Measurements from ENCODE around the gene CTNND2.

CTNND2 gene

GRCh38 chr5:11514705-11515432, 389.4 kb downstream of the CTNND2 start:
- no peak overlapping the region for H3K27ac ChIP-seq
- TF ChIP-seq ZFX (IDR thresholded peaks at IDR 0.05) (no peak), CTCF (conservative IDR thresholded peaks at IDR 0.05) (no peak)

GRCh38 chr5:11511878-11512277, 392.4 kb downstream of the CTNND2 start:
- H3K27ac ChIP-seq = no peak overlapping the region
- TF ChIP-seq ZFX (IDR thresholded peaks at IDR 0.05) (no peak), CTCF (conservative IDR thresholded peaks at IDR 0.05) (no peak)

GRCh38 chr5:11510889-11511288, 393.4 kb downstream of the CTNND2 start:
- no peak for TF ChIP-seq CTCF (conservative IDR thresholded peaks at IDR 0.05)
- no peak for TF ChIP-seq ZFX (IDR thresholded peaks at IDR 0.05)
- H3K27ac ChIP-seq = no peak overlapping the region

- no peak overlapping the region for H3K27ac ChIP-seq
- TF ChIP-seq CTCF (conservative IDR thresholded peaks at IDR 0.05) (no peak), ZFX (IDR thresholded peaks at IDR 0.05) (no peak)
Measured at GRCh38 chr5:11509793-11510192, 394.5 kb downstream of the CTNND2 start.

DNA sequence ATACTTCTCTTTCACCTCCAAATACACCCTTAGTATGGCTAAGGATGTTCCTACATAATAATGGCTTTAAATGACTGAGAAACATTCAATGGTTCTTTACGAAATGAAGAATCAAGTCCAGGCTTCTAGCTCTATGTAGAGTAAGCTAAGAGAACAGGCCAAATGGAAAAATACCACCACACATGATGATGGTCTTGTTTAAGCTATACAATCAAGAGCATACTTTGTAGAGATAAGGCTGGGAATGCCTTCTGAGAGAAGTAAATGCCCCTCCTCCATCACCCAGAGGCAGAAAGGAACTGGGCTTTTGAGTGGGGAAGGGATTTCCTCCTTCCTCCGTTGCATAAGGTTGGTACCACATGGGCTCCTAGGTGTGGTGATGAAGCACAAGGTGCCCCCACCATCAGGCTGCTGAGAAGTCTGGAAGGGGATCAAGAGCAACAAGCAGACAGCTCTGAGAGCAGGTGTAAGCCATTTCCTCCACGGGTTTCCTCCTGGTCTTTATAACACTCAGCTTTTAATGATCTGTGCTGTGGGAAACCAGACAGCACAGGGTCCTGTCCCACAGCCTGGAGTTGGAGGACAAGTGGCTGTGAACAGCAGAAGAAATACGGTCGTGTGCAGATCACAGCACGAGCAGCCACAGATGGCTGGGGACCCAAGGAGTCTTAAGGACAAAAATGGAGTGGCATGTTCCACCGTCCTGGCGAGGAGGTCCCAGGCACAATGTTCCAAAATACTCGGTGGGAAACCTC, 396.9 kb downstream of the CTNND2 start:
- TF ChIP-seq CTCF (conservative IDR thresholded peaks at IDR 0.05) = no peak
- no peak for TF ChIP-seq ZFX (IDR thresholded peaks at IDR 0.05)
- H3K27ac ChIP-seq = no peak overlapping the region

GRCh38 chr5:11504886-11505193, 399.4 kb downstream of the CTNND2 start:
- TF ChIP-seq ZFX (IDR thresholded peaks at IDR 0.05) = no peak
- TF ChIP-seq CTCF (conservative IDR thresholded peaks at IDR 0.05) = no peak

GRCh38 chr5:11504065-11504885, 400.0 kb downstream of the CTNND2 start:
- no peak overlapping the region for H3K27ac ChIP-seq
- TF ChIP-seq ZFX (IDR thresholded peaks at IDR 0.05) (no peak), CTCF (conservative IDR thresholded peaks at IDR 0.05) (no peak)

More at GRCh38 chr5:11504886-11505193, 399.4 kb downstream of the CTNND2 start:
- no peak overlapping the region for H3K27ac ChIP-seq

Measured in C4-2B (cell line).